HS-5 (cell line): Measurements from ENCODE around the gene NEU2.
"Not testable (repeated sequence)": the region's sequence is repeated elsewhere in the genome, so short reads cannot be mapped to it uniquely, and the experiment has no call there.

Experiments
- DNase-seq: peaks from one replicate; pipeline ENCODE4 v3.0.0-alpha.2; 2012; ENCODE audit warnings: low read depth

NEU2 gene

DNA sequence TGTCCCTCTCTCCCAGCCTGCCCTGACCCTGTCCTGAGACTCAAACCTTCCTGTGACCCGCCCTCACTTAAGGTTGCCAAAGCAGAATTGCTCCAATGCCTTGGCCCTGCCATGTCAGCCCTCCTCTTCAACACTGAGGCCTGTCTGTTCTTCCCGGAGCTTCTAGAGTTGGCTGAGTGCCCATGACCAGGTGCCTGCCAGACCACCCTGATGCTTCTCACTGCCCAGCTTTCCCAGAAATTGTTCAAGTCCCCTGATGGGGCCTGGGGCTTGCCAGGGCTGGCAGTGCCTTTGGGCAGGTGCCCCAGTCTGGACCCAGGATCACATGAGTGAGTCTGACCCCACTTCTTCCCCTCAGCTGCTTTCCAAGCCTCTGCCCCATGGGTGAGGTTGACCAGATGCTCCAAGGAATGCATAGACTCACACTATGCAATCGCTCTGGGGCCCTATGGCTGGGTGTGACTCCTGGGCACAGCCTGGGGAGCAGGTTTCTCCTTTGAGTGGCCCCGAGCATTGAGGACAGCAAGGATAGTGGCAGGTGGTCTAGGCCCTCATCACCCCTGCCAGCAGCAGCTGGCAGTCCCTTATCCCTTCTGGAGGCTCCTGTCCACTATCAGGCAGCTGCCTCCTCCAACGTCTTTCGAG lies 24.6 kb downstream of the NEU2 start:
- no peak for DNase-seq

DNA sequence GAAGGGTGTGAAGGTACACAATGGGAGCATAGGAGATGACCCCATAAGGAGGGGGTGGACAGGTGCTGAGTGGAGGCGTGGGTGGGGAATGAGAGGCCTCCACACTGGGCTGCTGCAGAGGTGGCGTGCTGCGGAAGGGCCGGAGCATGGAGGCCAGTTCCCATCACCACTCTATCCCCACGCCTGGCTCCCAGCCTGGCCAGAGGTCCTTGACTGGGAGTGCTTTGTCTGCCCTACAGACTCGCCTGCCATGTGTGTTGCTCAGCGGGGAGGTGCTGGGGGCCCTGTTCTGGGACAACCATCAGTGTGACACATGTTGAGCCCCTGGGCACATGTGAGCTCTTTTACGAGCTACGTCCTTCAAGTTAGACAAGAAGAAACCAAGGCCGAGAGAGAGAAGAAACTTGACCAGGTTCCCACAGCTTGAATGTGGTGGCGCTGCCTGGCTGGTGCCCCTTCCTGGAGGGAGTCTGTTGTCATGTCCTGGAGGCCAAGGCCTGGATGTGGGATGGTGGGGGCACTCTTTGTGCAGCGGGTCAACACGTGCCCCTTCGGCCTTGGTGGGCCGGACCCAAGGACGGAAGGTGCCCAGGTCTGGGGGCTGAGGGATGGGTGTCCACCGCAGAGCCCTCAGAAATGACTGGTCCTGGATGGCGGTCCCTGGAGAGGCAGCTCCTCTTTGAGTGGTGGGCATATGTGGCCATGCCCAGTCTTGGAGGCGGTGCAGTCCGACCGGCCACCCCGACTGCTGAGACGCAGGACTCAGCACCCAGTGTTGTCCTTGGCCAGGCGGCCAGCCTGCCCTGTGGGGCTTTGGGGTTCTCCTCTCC lies 26.5 kb downstream of the NEU2 start:
- no peak for DNase-seq

- DNase-seq = no peak
Observed at GRCh38 chr2:233059547-233059796, 27.0 kb downstream of the NEU2 start.

DNA sequence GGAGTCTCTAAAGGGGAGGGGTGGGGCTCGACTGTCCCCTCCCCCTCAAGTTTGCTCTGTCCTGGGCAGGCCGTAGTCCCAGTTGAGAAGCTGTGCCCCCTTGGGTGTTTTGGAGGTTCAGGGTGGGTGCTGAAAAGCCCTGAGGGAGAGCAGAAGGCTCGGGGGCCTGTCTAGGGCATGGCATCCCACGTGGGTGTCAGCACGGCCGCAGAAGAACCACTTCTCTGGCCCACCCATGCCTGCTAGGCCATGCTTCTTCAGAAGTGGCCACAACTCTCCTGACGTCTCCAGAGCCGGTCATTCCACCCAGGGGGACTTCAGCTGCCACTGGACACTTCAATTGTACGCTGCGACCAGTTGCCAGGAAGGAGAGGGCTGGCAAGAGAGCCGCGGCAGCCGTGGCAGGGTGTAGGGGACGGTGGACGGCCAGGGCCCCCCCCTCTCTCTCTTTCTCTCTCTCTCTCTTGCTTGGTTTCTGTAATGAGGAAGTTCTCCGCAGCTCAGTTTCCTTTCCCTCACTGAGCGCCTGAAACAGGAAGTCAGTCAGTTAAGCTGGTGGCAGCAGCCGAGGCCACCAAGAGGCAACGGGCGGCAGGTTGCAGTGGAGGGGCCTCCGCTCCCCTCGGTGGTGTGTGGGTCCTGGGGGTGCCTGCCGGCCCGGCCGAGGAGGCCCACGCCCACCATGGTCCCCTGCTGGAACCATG lies 27.5 kb downstream of the NEU2 start, which contains the start of gene INPP5D:
Gene INPP5D (plus strand): TSS at position 546 of the 704 bp plus-strand sequence. CDS start 137 bp downstream, at position 683.
- DNase-seq = no peak

DNA sequence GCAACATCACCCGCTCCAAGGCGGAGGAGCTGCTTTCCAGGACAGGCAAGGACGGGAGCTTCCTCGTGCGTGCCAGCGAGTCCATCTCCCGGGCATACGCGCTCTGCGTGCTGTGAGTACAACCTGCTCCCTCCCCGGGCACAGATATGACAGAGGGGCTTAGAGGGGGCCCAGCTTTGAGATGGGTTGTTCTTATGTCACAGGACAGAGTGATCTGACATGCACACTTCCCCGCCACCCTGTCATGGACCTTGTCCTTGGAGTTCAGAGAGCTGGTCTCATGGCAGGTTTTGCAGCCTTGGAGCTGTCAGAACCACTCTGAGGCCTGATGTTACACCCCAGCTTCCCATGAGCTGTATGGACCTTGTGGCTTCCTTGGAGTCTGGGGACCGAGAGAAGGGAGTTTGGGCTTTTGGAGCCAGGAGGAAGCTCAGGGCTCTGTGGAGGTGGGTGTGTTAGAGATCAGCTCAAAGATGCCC lies 28.1 kb downstream of the NEU2 start:
- DNase-seq = no peak

DNA sequence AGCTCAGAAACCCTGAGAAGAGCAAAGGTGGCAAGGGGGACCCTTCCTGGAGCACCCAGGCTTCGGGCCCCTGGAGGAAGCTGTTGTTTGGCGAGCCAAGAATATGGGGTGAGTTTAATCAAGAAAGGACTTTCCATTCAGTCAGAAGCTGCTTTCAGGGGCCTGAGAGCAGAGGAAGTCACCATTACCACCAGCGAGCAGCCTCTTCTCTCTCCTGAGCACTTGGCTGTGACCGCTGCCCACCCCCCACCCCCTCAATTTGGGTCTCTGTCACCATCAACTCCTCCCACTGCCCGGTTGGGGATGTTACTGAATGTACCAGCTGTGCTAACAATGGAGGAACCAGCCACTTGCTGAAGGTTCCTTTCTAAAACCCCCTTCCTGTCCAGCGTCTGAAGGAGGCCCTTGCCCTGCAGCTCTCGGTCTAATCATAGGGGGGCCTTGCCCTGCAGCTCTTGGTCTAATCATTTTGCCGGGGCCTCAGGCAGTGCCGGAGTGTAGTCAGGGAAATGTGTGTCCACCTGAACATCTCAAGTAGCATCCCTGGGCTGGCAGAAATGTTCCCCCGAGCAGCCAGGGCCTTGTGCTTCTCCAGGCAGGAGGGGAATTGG lies 28.6 kb downstream of the NEU2 start:
- DNase-seq = no peak

DNA sequence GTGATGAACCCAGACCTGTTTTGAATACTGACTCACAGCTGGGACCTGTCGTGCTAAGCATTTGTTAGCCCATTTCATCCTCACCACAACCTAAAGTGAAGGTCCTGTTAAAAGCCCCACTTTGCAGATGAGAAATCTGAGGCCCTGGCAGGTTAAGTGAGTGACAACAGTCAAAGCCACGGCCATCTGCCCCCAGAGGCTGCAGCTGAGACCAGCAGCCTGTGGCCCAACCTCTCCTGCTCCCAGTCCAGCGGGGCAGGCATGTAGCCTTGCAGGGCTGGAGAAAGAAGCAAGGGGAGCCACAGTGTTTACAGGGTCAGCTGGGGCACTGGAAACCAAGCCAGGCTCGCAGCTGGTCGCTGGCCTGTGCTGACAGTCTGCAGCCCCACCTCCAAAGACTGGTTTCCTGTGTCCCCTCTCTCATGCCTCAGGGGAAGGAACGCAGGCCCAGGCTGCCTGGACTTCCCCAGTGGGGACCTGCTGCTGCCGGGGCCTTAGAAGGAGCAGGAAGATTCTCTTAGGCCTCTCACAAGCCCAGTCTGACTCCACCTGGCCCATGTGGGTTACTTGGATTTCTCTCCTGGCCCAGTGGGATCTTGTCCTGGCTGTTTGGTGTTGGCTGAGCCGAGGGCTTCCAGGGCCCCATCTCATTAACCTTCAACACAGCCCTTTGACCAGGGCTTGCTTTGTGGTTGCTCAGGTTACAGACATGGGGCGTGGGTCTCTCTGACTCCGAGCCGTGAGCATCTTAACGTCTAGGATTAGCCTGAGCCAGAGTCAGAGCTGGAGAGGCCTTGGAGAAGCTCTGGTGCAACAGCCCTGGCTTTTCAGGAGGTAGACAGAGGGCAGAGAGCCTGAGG lies 29.3 kb downstream of the NEU2 start:
- no peak for DNase-seq

DNA sequence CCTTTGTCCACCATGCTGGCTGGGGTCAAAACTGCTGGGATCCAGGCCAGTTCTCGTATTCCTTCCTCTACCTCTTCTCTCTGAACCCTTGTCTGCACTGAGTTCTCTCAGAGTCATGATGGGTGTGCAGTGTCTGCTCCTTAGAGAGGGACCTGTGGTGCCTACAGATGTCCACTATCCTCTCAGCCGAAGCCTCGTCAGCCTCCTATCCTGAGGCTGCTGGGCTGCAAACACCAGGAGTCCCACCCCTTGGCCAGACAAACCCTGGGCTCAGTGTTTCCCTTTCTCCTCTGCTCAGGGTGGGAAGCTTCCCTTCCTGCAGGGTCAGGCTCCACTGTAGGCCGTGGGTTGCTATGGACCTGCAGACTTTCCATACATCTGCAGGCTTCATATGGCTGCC lies 30.0 kb downstream of the NEU2 start:
- no peak for DNase-seq

- DNase-seq = no peak
Observed at GRCh38 chr2:233062946-233063268, 30.4 kb downstream of the NEU2 start.

GRCh38 chr2:233063269-233063975 lies 30.9 kb downstream of the NEU2 start:
- DNase-seq = no peak

- no peak for DNase-seq
Observed at GRCh38 chr2:233063976-233064411, 31.5 kb downstream of the NEU2 start.

GRCh38 chr2:233064530-233065199 lies 32.2 kb downstream of the NEU2 start:
- DNase-seq = no peak

DNA sequence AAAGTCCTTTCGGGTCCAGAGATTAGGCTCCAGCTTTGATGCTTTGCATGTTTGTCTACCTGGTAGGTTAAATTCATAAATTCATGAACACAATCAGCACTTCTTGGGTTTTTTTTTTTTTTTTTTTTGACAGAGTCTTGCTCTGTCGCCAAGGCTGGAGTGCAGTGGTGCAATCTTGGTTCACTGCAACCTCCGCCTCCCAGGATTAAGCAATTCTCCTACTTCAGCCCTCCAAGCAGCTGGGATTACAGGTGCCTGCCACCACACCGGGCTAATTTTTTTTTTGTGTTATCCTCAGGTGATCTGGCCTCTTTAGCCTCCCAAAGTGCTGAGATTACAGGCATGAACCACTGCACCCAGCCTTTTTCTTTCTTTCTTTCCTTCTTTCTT lies 32.7 kb downstream of the NEU2 start:
- DNase-seq = not testable (repeated sequence)

DNA sequence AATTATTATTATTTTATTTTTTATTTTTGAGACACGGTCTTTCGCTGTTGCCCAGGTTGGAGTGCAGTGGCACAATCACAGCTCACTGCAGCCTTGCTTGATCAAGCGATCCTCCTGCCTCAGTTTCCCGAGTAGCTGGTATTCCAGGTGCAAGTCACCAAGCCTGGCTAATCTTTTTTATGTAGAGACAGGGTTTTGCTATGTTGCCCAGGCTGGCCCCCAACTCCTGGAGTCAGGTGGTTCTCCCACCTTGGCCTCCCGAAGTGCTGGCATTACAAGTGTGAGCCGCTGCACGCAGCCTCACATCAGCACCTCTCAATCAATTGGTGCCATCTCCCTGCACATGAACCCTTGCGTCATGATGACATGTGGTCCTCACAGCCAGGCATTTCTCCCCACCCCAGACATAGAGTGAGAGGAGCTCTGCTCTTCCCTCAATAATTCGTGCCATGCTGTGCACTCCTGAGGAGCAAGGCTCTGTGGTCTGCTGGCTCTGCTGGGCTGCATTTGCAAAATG lies 33.5 kb downstream of the NEU2 start:
- no peak for DNase-seq

GRCh38 chr2:233068762-233069418 lies 36.4 kb downstream of the NEU2 start:
- no peak for DNase-seq

- no peak for DNase-seq
Observed at GRCh38 chr2:233072838-233073237, 40.4 kb downstream of the NEU2 start.

GRCh38 chr2:233074106-233074505 lies 41.6 kb downstream of the NEU2 start:
- DNase-seq = no peak

DNA sequence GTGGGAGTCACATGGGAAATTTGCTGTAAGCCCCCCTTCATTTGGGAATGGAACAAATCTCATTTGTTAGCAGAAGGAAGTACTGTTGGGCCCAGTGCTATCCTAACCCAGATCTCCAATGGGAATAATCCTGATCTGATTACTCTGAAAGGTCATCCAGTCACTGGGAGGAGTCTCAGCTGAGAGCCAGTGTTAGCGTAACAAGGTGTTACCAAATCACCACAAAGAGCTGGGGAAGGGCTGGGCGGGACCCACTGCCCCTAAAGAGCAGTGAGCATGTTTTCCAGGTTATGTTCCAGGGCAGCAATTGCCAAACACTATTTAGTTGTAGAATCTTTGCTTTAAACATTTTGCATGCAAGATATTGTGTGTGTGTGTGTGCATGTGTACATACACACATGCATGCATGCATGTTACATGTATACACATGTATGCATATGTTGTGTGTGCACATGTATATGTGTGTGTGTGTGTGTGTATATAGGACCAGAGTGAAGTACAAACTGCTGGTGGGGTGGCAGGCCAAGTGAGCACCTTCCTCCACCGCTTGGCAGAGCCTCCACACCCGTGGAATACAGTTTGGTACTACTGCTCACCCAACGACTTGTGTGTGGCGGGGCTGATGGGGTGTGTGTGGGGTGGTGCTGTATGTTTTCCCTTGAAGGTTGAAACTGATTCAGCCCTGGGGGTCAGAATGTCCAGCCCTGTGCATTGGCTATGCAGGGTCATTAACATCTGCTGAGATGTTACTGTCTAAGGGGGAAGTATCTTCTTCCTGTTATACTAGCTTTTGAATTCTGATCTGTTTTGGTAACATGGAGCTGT lies 42.9 kb downstream of the NEU2 start:
- DNase-seq = no peak

DNA sequence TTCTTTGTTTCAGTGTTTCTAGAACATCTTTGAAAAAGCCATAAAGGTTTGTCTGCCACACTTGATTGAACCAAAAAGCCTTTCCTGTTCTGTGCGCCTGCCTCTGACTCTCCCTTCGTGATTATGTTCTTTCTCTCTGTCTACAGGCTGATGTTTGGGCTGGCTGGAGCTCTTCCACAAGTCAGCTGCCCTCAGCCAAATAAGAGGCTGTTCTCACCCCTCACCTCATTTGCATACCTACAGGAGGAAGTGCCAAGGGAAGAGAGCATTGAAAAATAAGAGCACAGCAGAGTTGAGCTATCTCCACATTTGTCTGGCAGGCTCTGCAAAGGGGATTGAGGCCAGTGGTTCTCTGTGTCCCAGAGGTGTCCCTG lies 43.5 kb downstream of the NEU2 start:
- no peak for DNase-seq
